H9 (cell line): Measurements from ENCODE around the gene NCKAP5L. TPM values are rescaled to one million over a fixed set of nuclear protein-coding genes. Genes with fewer than 3 reads are reported as not detected.

Experiments used
- DNase-seq: peaks from one replicate; pipeline ENCODE4 v3.0.0-alpha.2; 2017
- H2AFZ ChIP-seq: one replicate; pipeline ENCODE4 v1.6.1; 2013; ENCODE audit warnings: mild to moderate bottlenecking, low read length, control low read depth, moderate library complexity
- H2AK5ac ChIP-seq: 2 replicates; pipeline ENCODE4 v1.6.1; 2013; ENCODE audit warnings: low read length, control low read depth, mixed read lengths; ENCODE audit not compliant: insufficient read length
- H2BK120ac ChIP-seq: one replicate; pipeline ENCODE4 v1.6.1; 2013; ENCODE audit warnings: low read depth, mild to moderate bottlenecking, low read length, control low read depth, inconsistent platforms; ENCODE audit not compliant: poor library complexity, severe bottlenecking
- H2BK12ac ChIP-seq: 2 replicates; pipeline ENCODE4 v1.6.1; 2013; ENCODE audit warnings: low read length, control low read depth, mixed read lengths, low read depth; ENCODE audit not compliant: insufficient read length
- H2BK15ac ChIP-seq: 2 replicates; pipeline ENCODE4 v1.6.1; 2013; ENCODE audit warnings: low read depth, low read length, control low read depth
- H2BK20ac ChIP-seq: one replicate; pipeline ENCODE4 v1.6.1; 2013; ENCODE audit warnings: low read depth, mild to moderate bottlenecking, low read length, control low read depth, inconsistent platforms; ENCODE audit not compliant: poor library complexity, severe bottlenecking
- H2BK5ac ChIP-seq: 2 replicates; pipeline ENCODE4 v1.6.1; 2013; ENCODE audit warnings: low read length, control low read depth, mixed read lengths; ENCODE audit not compliant: insufficient read length
- H3K14ac ChIP-seq: 2 replicates; pipeline ENCODE4 v1.6.1; 2013; ENCODE audit warnings: low read length, control low read depth; ENCODE audit not compliant: insufficient read depth
- H3K18ac ChIP-seq: 2 replicates; pipeline ENCODE4 v1.6.1; 2013; ENCODE audit warnings: low read depth, mild to moderate bottlenecking, mixed read lengths, low read length, control low read depth; ENCODE audit not compliant: insufficient read length
- H3K23ac ChIP-seq: 2 replicates; pipeline ENCODE4 v1.6.1; 2013; ENCODE audit warnings: low read length, control low read depth, mixed read lengths, low read depth; ENCODE audit not compliant: insufficient read length
- H3K23me2 ChIP-seq: 2 replicates; pipeline ENCODE4 v1.6.1; 2013; ENCODE audit warnings: low read depth, mild to moderate bottlenecking, mixed read lengths, low read length, control low read depth; ENCODE audit not compliant: insufficient read length, poor library complexity, severe bottlenecking
- H3K27ac ChIP-seq: 2 replicates; pipeline ENCODE4 v1.5.1; 2013; ENCODE audit warnings: low read length, control low read depth, mixed read lengths, low read depth; ENCODE audit not compliant: insufficient read length
- H3K27me3 ChIP-seq: 2 replicates; pipeline ENCODE4 v1.6.1; 2013; ENCODE audit warnings: low read length, control low read depth, inconsistent platforms; ENCODE audit not compliant: insufficient read depth
- H3K4ac ChIP-seq: 2 replicates; pipeline ENCODE4 v1.6.1; 2013; ENCODE audit warnings: low read depth, mild to moderate bottlenecking, control low read depth, inconsistent platforms, low read length, moderate library complexity
- H3K4me1 ChIP-seq: 2 replicates; pipeline ENCODE4 v1.6.1; 2013; ENCODE audit warnings: low read length, control low read depth, inconsistent platforms; ENCODE audit not compliant: insufficient read depth
- H3K4me2 ChIP-seq: 2 replicates; pipeline ENCODE4 v1.6.1; 2013; ENCODE audit warnings: low read length, control low read depth, mixed read lengths; ENCODE audit not compliant: insufficient read length, insufficient read depth
- H3K56ac ChIP-seq: 2 replicates; pipeline ENCODE4 v1.6.1; 2013; ENCODE audit warnings: low read depth, mild to moderate bottlenecking, mixed read lengths, low read length, control low read depth; ENCODE audit not compliant: insufficient read length
- H3K79me1 ChIP-seq: 2 replicates; pipeline ENCODE4 v1.6.1; 2013; ENCODE audit warnings: low read depth, mild to moderate bottlenecking, moderate library complexity, low read length, control low read depth, inconsistent platforms; ENCODE audit not compliant: insufficient read depth, poor library complexity, severe bottlenecking
- H3K79me2 ChIP-seq: 2 replicates; pipeline ENCODE4 v1.6.1; 2013; ENCODE audit warnings: low read length, control low read depth, inconsistent platforms; ENCODE audit not compliant: insufficient read depth
- H3K9ac ChIP-seq: 2 replicates; pipeline ENCODE4 v1.6.1; 2013; ENCODE audit warnings: low read length, control low read depth, mixed read lengths; ENCODE audit not compliant: insufficient read length; ENCODE audit errors: extremely low read depth
- H3K9me3 ChIP-seq: one replicate; pipeline ENCODE4 v1.6.1; 2013; ENCODE audit warnings: low read depth, low read length, inconsistent platforms; ENCODE audit not compliant: control insufficient read depth
- H3T11ph ChIP-seq: one replicate; pipeline ENCODE4 v1.6.1; 2013; ENCODE audit warnings: mild to moderate bottlenecking, low read length, control low read depth, inconsistent platforms
- H4K20me1 ChIP-seq: one replicate; pipeline ENCODE4 v1.6.1; 2013; ENCODE audit not compliant: control insufficient read depth, insufficient read length, insufficient read depth
- H4K5ac ChIP-seq: 2 replicates; pipeline ENCODE4 v1.6.1; 2013; ENCODE audit warnings: low read depth, mild to moderate bottlenecking, mixed read lengths, low read length, control low read depth; ENCODE audit not compliant: insufficient read length
- H4K8ac ChIP-seq: replicated peaks from 2 replicates; pipeline ENCODE4 v1.6.1; 2013; ENCODE audit warnings: low read length, control low read depth, mixed read lengths, low read depth; ENCODE audit not compliant: insufficient read length
- H4K91ac ChIP-seq: 2 replicates; pipeline ENCODE4 v1.6.1; 2013; ENCODE audit warnings: low read depth, mild to moderate bottlenecking, moderate library complexity, mixed read lengths, low read length, control low read depth; ENCODE audit not compliant: insufficient read length
- H3K27ac Mint-ChIP-seq, 3 experiments: 2 replicates in 2 of 3; 3 replicates in 1 of 3; pipeline ENCODE4 v1.8.0; 2020 to 2021; ENCODE audit warnings: mixed read lengths in 3 of 3, mild to moderate bottlenecking in 1 of 3, moderate library complexity in 1 of 3
- H3K27me3 Mint-ChIP-seq: 2 replicates; pipeline ENCODE4 v1.8.0; 2021; ENCODE audit warnings: low read depth, mild to moderate bottlenecking, moderate library complexity, mixed read lengths
- H3K36me3 Mint-ChIP-seq, 3 experiments: 2 replicates in 2 of 3; 3 replicates in 1 of 3; pipeline ENCODE4 v1.8.0; 2020 to 2021; ENCODE audit warnings: low read depth in 3 of 3, mixed read lengths in 3 of 3; ENCODE audit not compliant: insufficient read depth in 1 of 3
- H3K4me1 Mint-ChIP-seq, 2 experiments: 2 replicates each; pipeline ENCODE4 v1.8.0; 2020; ENCODE audit warnings: mixed read lengths in 2 of 2
- H3K4me3 Mint-ChIP-seq, 2 experiments: 2 replicates in 1 of 2; 3 replicates in 1 of 2; pipeline ENCODE4 v1.8.0; 2020 to 2021; ENCODE audit warnings: mild to moderate bottlenecking in 2 of 2, mixed read lengths in 2 of 2, moderate library complexity in 1 of 2
- H3K9me3 Mint-ChIP-seq, 2 experiments: 2 replicates in 1 of 2; 3 replicates in 1 of 2; pipeline ENCODE4 v1.8.0; 2020; ENCODE audit warnings: mild to moderate bottlenecking in 2 of 2, mixed read lengths in 2 of 2, moderate library complexity in 1 of 2
- CTCF ChIP-seq: fragments of 200-600 bp; sonication (generic); conservative IDR thresholded peaks from 3 replicates; pipeline ENCODE4 v1.8.0; 2021; ENCODE audit warnings: antibody characterized with exemption, mild to moderate bottlenecking
- WGBS: extraction: QIAGEN DNeasy Blood & Tissue Kit; methylation state at CpG from one replicate; pipeline ENCODE4 v1.1.7; 2013; ENCODE audit warnings: missing lambda C conversion rate, low lambda C conversion rate, mixed read lengths; ENCODE audit not compliant: insufficient read length; ENCODE audit errors: extremely low coverage; 5-methylcytosine and 5-hydroxymethylcytosine counted together
- total RNA-seq: library from RNA; stranded (reverse); gene quantifications from 2 replicates; pipeline ENCODE4 v1.2.1, GENCODE V29; 2021

The NCKAP5L gene
- total RNA-seq, 1 experiment from 2014 or later: 27.7 TPM

- Histone ChIP-seq H2BK12ac (no peak overlapping the region), H3K56ac (no peak overlapping the region), H4K91ac (no peak overlapping the region), H3K4me1 (no peaks in the 10 kb centered on the region; the same call in 1 of the 2 replicates), H3K27me3 (no peaks in the 10 kb centered on the region), H3K23ac (no peak overlapping the region), H3K79me1 (no peaks in the 10 kb centered on the region), H2BK15ac (no peak overlapping the region), H3K18ac (no peak overlapping the region), H2BK120ac (no peak overlapping the region), H3T11ph (no peak overlapping the region), H4K20me1 (no peaks in the 10 kb centered on the region), H4K5ac (no peak overlapping the region), H3K4me2 (no peak overlapping the region), H2AFZ (no peak overlapping the region), H3K9ac (no peak overlapping the region), H2BK5ac (no peak overlapping the region), H2BK20ac (no peak overlapping the region), H3K9me3 (no peaks in the 10 kb centered on the region), H2AK5ac (no peak overlapping the region), H3K27ac (no peak overlapping the region), H3K14ac (no peak overlapping the region), H3K79me2 (peaks cover 36% of the 10 kb centered on the region; the same call in 1 of the 2 replicates), H3K4ac (no peak overlapping the region), H4K8ac (no peak overlapping the region), H3K23me2 (no peaks in the 10 kb centered on the region)
- DNase-seq: no peak
- Mint-ChIP-seq H3K9me3 (no peaks in the 10 kb centered on the region), H3K36me3 (peaks cover 25 to 44% (median 43%) of the 10 kb centered on the region in 3 experiments; a peak in 6 of 7 replicates), H3K27me3 (no peaks in the 10 kb centered on the region), H3K27ac (peak overlapping the region in 2 of 3 experiments; percentile 12 to 91; a peak in 3 of 7 replicates), H3K4me1 (peaks cover 28 to 29% of the 10 kb centered on the region in 2 experiments), H3K4me3 (no peak overlapping the region; a peak in 1 of 5 replicates)
- no peak for TF ChIP-seq CTCF
- no CpG with 5 or more reads among the region's 1 CpG for whole genome bisulfite sequencing
Measured at GRCh38 chr12:49750996-49751393, 77.2 kb downstream of the NCKAP5L start.
